Measurements from ENCODE around the gene UBA1.

- no peak for TF ChIP-seq CTCF (IDR thresholded peaks at IDR 0.05)
- no peak for TF ChIP-seq POLR2A (IDR thresholded peaks at IDR 0.05)
Measured at GRCh38 chrX:47201345-47201944, 7.8 kb downstream of the UBA1 start.
